GM12892 (cell line): Measurements from ENCODE around the gene RFX8.

ENCODE experiments used
- POLR2A ChIP-seq: IDR thresholded peaks from 2 replicates; pipeline ENCODE4 v1.6.1; 2011; ENCODE audit warnings: low read depth, low read length, control low read depth
- POLR2AphosphoS5 ChIP-seq: IDR thresholded peaks from 2 replicates; pipeline ENCODE4 v1.6.1; 2011; ENCODE audit warnings: low read depth, low read length, control low read depth
- TAF1 ChIP-seq: IDR thresholded peaks from 2 replicates; pipeline ENCODE4 v1.6.1; 2011; ENCODE audit warnings: low read depth, mild to moderate bottlenecking, control low read depth, low read length, borderline replicate concordance

DNA sequence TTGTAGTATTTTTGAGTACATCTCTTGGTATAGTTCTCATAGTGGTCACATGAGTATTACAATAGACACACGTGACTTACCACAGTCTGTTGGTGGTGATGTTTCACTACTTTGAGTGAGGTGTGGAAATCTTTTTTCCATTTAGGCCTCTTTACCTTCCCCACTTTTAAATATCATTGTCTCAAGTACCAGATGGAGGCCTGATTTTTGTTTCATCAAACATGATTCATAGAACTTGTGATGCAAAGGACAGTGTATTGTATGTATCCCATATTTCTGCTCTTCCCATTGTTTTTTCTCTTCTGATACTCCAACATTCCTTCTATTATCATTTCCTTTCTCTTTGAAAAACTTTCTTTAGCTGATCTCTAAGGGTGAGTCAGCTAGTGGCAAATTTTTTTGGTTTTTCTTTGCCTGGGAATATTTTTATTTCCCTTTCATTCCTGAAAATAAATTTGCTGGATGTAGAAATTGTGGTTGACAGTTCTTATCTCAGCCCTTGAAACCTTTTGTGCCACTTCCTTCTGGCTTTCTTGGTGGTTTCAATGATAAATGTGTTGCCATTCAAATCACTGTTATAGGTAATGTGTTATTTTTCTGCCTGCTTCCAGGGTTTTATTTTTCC is 32.8 kb downstream of the RFX8 start:
- TF ChIP-seq POLR2A (no peak), TAF1 (no peak), POLR2AphosphoS5 (no peak)
